Caki2 (cell line): ENCODE results near the gene POLR3E. TPM values are rescaled to one million over a fixed set of nuclear protein-coding genes. Genes with fewer than 3 reads are reported as not detected.

ENCODE experiments used
- DNase-seq: peaks from one replicate; pipeline ENCODE4 v3.0.0-alpha.2; 2015; ENCODE audit warnings: low read depth
- in situ Hi-C: cut with HindIII; loops from 2 replicates; pipeline ENCODE4 v1.10.0; 2016; ENCODE audit warnings: low sequenced_read_pairs, low pct_unique_long_range_greater_than_20kb, mixed read lengths
- total RNA-seq: library from RNA; depleted of rRNA; stranded (reverse); fragments of >200 nt; shearing (Covaris generic); gene quantifications from 2 replicates; pipeline ENCODE4 v1.2.3, GENCODE V29; 2014; ENCODE audit warnings: low replicate concordance

POLR3E gene
- total RNA-seq, 1 experiment from 2014 or later = 47.5 TPM

- in situ Hi-C loops = no loop called here
- no peak for DNase-seq
These were observed 27.8 kb downstream of the POLR3E start for GRCh38 chr16:22324787-22325597.

- in situ Hi-C loops = no loop called here
- DNase-seq = no peak
These were observed 28.6 kb downstream of the POLR3E start for GRCh38 chr16:22325598-22326368.

- DNase-seq = no peak
- in situ Hi-C loops = no loop called here
These were observed 29.1 kb downstream of the POLR3E start for GRCh38 chr16:22326369-22326652.

- no peak for DNase-seq
- in situ Hi-C loops = no loop called here
These were observed 29.7 kb downstream of the POLR3E start for GRCh38 chr16:22326771-22327445.

GRCh38 chr16:22327446-22327775, 30.2 kb downstream of the POLR3E start:
- DNase-seq = no peak
- in situ Hi-C loops = no loop called here

- in situ Hi-C loops = no loop called here
- no peak for DNase-seq
These were observed 31.0 kb downstream of the POLR3E start for GRCh38 chr16:22328081-22328725.

- no peak for DNase-seq
- in situ Hi-C loops = no loop called here
These were observed 32.0 kb downstream of the POLR3E start for GRCh38 chr16:22329199-22329695.

GRCh38 chr16:22330326-22330725, 33.1 kb downstream of the POLR3E start:
- in situ Hi-C loops = no loop called here
- DNase-seq = no peak

GRCh38 chr16:22333457-22333994, 36.3 kb downstream of the POLR3E start:
- in situ Hi-C loops = no loop called here
- DNase-seq = no peak

- in situ Hi-C loops = no loop called here
- DNase-seq = no peak
These were observed 38.5 kb downstream of the POLR3E start for GRCh38 chr16:22335668-22336246.

- DNase-seq = no peak
- in situ Hi-C loops = no loop called here
These were observed 39.4 kb downstream of the POLR3E start for GRCh38 chr16:22336581-22336980.

- in situ Hi-C loops = no loop called here
These were observed 39.8 kb downstream of the POLR3E start for GRCh38 chr16:22337045-22337444.

GRCh38 chr16:22337849-22338635, 40.8 kb downstream of the POLR3E start:
- DNase-seq = no peak
- in situ Hi-C loops = no loop called here

More at GRCh38 chr16:22337045-22337444, 39.8 kb downstream of the POLR3E start:
- DNase-seq = no peak

- no peak for DNase-seq
- in situ Hi-C loops = no loop called here
These were observed 43.7 kb downstream of the POLR3E start for GRCh38 chr16:22340945-22341344.

- in situ Hi-C loops = no loop called here
- no peak for DNase-seq
These were observed 44.9 kb downstream of the POLR3E start for GRCh38 chr16:22342082-22342481.

- in situ Hi-C loops = no loop called here
- DNase-seq = no peak
These were observed 49.3 kb downstream of the POLR3E start for GRCh38 chr16:22346483-22346882.

- in situ Hi-C loops = no loop called here
- DNase-seq = no peak
These were observed 50.1 kb downstream of the POLR3E start for GRCh38 chr16:22347100-22347820.
